A549 treated with AZD2906 at 1 μM for 4 hours (cell line): Measurements from ENCODE around the gene IRAK1. TPM values are rescaled to one million over a fixed set of nuclear protein-coding genes. Genes with fewer than 3 reads are reported as not detected.

Source experiments
- total RNA-seq: library from RNA; stranded (reverse); fragments of 200-300 nt; extraction: Qiagen RNA extraction; gene quantifications from 5 replicates; pipeline ENCODE4 v1.2.3, GENCODE V29; 2022

IRAK1 gene
- total RNA-seq = 203 to 220 TPM (median 217 TPM) in 5 replicates

DNA sequence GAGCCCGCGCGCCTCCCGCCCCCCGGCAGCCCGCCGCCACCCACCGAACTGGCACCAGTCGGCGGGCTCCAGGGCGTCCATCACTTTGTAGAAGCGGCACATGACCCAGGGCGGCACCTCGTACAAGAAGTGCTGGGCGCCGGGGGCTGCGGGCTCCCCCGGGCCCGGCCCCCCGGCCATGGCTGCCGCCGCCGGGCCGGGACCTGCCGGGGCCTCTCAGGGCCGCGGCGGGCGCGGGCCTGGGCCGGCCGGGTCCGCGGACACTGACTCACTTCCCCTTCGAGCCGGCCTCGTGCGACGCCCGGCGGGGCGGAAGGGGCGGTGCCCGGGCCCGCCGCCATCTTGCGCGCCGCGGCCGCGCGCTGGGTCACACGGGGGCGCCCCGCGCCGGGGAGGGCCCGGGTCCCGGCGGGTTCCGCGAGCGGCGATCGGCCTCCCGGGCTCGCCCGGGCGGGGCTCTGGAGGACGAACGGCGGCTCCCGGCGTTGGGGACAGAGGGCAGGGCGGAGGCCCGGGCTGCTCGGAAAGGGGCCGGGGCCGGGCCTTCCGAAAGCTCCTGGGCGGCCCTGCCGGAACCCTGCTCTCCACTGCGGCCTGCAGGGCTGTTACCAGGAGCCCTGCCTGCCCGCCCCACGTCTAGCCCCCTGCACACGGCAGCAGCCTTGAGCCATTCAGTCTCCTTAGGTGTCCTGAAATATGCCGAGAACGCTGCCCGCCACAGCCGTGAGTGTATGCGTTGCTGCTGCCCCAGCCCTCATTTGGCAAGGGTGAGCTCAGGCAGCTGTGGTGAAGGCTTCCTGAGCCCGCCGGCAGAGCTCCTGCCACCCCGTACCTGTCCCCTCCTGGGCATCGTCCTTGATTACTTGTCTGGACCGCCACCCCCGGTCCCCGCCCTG, at the start of gene IRAK1:
Gene IRAK1 (minus strand): TSS at position 270 of the 896 bp plus-strand sequence. CDS start 90 bp downstream, at position 180.

DNA sequence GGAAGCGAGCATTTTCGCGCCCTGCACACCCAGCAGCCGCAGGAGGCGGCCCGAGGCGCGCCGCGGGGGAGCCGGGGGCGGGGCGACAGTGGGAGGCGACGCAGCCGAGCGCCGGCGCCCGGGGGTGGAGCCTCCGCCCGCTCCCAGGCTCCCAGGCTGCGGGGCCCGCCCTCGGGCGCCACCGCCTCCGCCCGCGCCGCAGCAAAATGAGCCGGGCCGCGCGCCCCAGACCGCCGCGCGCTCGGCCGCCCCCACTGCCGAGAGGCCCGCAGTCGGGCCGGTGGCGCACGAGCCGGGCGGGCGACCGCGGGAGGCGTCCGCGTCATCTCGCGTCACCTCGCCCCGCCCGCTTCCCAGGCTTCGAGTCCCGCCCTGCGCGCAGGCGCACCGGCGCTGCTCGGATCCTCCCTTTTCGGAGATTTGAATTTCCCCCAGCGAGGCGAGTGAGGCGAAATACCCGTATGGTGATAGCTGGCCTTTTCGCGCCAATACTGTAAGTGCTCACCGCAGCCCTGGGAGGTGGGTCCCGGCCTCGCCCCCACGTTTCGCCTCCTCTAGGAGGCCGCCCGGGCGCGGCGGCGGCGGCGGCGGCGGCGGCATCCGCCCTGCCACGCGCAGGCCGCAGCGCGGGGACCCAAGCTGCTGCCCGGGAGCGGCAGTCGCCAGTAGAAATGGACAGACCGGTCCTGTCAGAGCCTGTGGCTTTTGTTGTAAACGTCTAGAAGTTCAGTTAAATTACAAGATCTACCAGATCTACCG, 47.2 kb downstream of the IRAK1 start, which contains the start of gene TMEM187:
Gene TMEM187 (plus strand): TSS at position 387 of the 759 bp plus-strand sequence. CDS start 9,309 bp downstream, outside the sequence.

DNA sequence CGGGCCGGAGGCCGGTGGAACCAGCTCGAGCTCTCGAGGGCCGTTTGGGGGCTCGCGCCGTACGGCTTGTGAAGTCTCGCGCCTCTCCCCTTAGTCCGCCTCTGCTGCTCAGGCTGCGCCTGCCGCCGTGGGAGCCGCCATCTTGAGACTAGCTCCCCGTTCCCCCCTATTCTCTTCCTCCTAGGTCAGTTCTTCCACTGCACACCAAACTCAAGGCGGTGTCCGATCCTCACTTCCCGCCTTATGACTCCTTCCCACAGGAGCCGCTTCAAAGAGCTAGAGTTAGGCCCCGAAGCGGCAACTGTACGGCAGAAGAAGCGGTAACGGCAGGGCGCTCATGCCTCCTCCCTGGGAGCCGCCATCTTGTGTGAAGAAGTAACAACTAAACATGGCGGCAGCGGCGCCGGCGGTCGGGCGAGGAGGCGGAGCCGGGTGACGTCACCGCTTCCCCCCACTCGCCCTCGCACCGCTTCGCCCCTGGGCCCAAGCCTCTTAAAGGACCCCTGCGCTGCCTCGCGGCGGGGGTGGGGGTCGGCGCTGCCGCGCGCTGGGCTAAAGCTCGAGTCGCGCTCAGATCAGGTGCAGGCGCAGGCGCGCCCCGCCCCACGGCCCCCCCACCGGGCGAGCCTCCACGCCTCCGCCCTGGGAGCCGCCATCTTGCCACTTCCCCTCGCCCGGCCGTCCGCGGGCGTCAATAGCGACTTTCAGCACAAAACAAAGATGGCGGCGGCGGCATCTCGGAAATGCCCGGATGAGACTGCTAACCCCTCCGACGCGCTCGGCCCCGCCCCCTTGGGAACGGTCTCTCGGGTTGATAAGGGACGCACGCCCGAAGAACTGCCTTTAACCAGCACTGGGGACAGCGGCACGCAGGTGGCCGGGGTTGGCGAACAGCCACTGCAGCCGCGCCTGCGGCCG, 48.0 kb downstream of the IRAK1 start, which contains the start of gene HCFC1:
Gene HCFC1 (minus strand): TSS at position 369 of the 918 bp plus-strand sequence. CDS start 978 bp downstream, outside the sequence.

Other genes with a start within 250 kb of the IRAK1 start
- gene SRPK3, start 238.9 kb downstream of the IRAK1 start, total RNA-seq = 0.03 to 0.11 TPM (median 0.06 TPM) in 3 of 5 replicates, not detected in the others
- gene IDH3G, start 225.5 kb downstream of the IRAK1 start, total RNA-seq = 61.9 to 65.9 TPM (median 63.5 TPM) in 5 replicates
- gene SSR4, start 225.2 kb downstream of the IRAK1 start, total RNA-seq = 359 to 445 TPM (median 413 TPM) in 5 replicates
- gene PDZD4, start 189.4 kb downstream of the IRAK1 start, total RNA-seq = 3.0 to 3.7 TPM (median 3.5 TPM) in 5 replicates
- 18.4 to 20.7 TPM (median 20.2 TPM) in 5 replicates for gene L1CAM, start 133.7 kb downstream of the IRAK1 start, total RNA-seq
- gene AVPR2, start 115.2 kb downstream of the IRAK1 start, total RNA-seq = 0.06 TPM in 1 of 5 replicates, not detected in the others
- gene ARHGAP4, start 93.6 kb downstream of the IRAK1 start, total RNA-seq = 1.1 to 2.3 TPM (median 2.1 TPM) in 5 replicates
- gene NAA10, start 84.9 kb downstream of the IRAK1 start, total RNA-seq = 203 to 232 TPM (median 216 TPM) in 5 replicates
- gene RENBP, start 75.3 kb downstream of the IRAK1 start, total RNA-seq = 0.09 to 0.20 TPM (median 0.10 TPM) in 5 replicates
- 35.4 to 39.4 TPM (median 36.3 TPM) in 5 replicates for gene HCFC1, start 48.1 kb downstream of the IRAK1 start, total RNA-seq
- 4.5 to 6.7 TPM (median 5.5 TPM) in 5 replicates for gene TMEM187, start 47.1 kb downstream of the IRAK1 start, total RNA-seq
- gene MECP2, start 77.8 kb upstream of the IRAK1 start, total RNA-seq = 18.6 to 21.3 TPM (median 20.3 TPM) in 5 replicates
- gene OPN1LW, start 124.3 kb upstream of the IRAK1 start, total RNA-seq = not detected in 5 replicates
- gene OPN1MW, start 162.7 kb upstream of the IRAK1 start, total RNA-seq = not detected in 5 replicates
- gene OPN1MW2, start 199.9 kb upstream of the IRAK1 start, total RNA-seq = not detected in 5 replicates
- gene OPN1MW3, start 237.7 kb upstream of the IRAK1 start, total RNA-seq = not detected in 5 replicates